ENCODE measurements around the gene MRAP.

DNA sequence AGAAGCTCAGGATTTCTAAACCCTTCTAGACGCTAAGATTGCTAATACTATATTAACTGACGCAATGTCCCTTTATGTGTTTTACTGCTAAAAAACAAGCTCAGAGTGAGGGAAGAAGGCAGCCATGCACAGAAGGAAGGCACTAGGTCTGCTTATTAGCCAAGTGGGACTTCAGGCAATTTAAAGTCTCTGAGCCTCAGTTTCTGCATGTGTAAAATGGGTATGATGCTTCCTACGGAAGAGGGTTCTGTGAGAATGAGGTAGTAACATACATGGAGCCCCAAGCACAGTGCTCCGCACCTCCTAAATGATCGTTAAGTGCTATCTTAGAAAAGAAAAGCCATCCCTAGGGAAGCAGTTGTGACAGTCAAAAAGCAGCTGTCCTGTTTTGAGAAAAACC is 36.7 kb upstream of the MRAP start:
- no peak for TF ChIP-seq EZH2 (IDR thresholded peaks at IDR 0.05; ENCODE audit: low read length, missing control alignments)
- TF ChIP-seq, protein P1, sequence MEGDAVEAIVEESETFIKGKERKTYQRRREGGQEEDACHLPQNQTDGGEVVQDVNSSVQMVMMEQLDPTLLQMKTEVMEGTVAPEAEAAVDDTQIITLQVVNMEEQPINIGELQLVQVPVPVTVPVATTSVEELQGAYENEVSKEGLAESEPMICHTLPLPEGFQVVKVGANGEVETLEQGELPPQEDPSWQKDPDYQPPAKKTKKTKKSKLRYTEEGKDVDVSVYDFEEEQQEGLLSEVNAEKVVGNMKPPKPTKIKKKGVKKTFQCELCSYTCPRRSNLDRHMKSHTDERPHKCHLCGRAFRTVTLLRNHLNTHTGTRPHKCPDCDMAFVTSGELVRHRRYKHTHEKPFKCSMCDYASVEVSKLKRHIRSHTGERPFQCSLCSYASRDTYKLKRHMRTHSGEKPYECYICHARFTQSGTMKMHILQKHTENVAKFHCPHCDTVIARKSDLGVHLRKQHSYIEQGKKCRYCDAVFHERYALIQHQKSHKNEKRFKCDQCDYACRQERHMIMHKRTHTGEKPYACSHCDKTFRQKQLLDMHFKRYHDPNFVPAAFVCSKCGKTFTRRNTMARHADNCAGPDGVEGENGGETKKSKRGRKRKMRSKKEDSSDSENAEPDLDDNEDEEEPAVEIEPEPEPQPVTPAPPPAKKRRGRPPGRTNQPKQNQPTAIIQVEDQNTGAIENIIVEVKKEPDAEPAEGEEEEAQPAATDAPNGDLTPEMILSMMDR (conservative IDR thresholded peaks at IDR 0.05 in 1 of 2, IDR thresholded peaks at IDR 0.05 in 1 of 2; ENCODE audit: low read depth in 1 of 2, low read length in 2 of 2) = no peak

All from fibroblast of lung (primary cell).